H9 (cell line): ENCODE results near the gene COX6B2. TPM values are rescaled to one million over a fixed set of nuclear protein-coding genes. Genes with fewer than 3 reads are reported as not detected.

Source experiments
- DNase-seq: peaks from one replicate; pipeline ENCODE4 v3.0.0-alpha.2; 2017
- H2AFZ ChIP-seq: one replicate; pipeline ENCODE4 v1.6.1; 2013; ENCODE audit warnings: mild to moderate bottlenecking, low read length, control low read depth, moderate library complexity
- H2AK5ac ChIP-seq: 2 replicates; pipeline ENCODE4 v1.6.1; 2013; ENCODE audit warnings: low read length, control low read depth, mixed read lengths; ENCODE audit not compliant: insufficient read length
- H2BK120ac ChIP-seq: one replicate; pipeline ENCODE4 v1.6.1; 2013; ENCODE audit warnings: low read depth, mild to moderate bottlenecking, low read length, control low read depth, inconsistent platforms; ENCODE audit not compliant: poor library complexity, severe bottlenecking
- H2BK12ac ChIP-seq: 2 replicates; pipeline ENCODE4 v1.6.1; 2013; ENCODE audit warnings: low read length, control low read depth, mixed read lengths, low read depth; ENCODE audit not compliant: insufficient read length
- H2BK15ac ChIP-seq: 2 replicates; pipeline ENCODE4 v1.6.1; 2013; ENCODE audit warnings: low read depth, low read length, control low read depth
- H2BK20ac ChIP-seq: one replicate; pipeline ENCODE4 v1.6.1; 2013; ENCODE audit warnings: low read depth, mild to moderate bottlenecking, low read length, control low read depth, inconsistent platforms; ENCODE audit not compliant: poor library complexity, severe bottlenecking
- H2BK5ac ChIP-seq: 2 replicates; pipeline ENCODE4 v1.6.1; 2013; ENCODE audit warnings: low read length, control low read depth, mixed read lengths; ENCODE audit not compliant: insufficient read length
- H3K14ac ChIP-seq: 2 replicates; pipeline ENCODE4 v1.6.1; 2013; ENCODE audit warnings: low read length, control low read depth; ENCODE audit not compliant: insufficient read depth
- H3K18ac ChIP-seq: 2 replicates; pipeline ENCODE4 v1.6.1; 2013; ENCODE audit warnings: low read depth, mild to moderate bottlenecking, mixed read lengths, low read length, control low read depth; ENCODE audit not compliant: insufficient read length
- H3K23ac ChIP-seq: 2 replicates; pipeline ENCODE4 v1.6.1; 2013; ENCODE audit warnings: low read length, control low read depth, mixed read lengths, low read depth; ENCODE audit not compliant: insufficient read length
- H3K23me2 ChIP-seq: 2 replicates; pipeline ENCODE4 v1.6.1; 2013; ENCODE audit warnings: low read depth, mild to moderate bottlenecking, mixed read lengths, low read length, control low read depth; ENCODE audit not compliant: insufficient read length, poor library complexity, severe bottlenecking
- H3K27ac ChIP-seq: 2 replicates; pipeline ENCODE4 v1.5.1; 2013; ENCODE audit warnings: low read length, control low read depth, mixed read lengths, low read depth; ENCODE audit not compliant: insufficient read length
- H3K27me3 ChIP-seq: 2 replicates; pipeline ENCODE4 v1.6.1; 2013; ENCODE audit warnings: low read length, control low read depth, inconsistent platforms; ENCODE audit not compliant: insufficient read depth
- H3K4ac ChIP-seq: 2 replicates; pipeline ENCODE4 v1.6.1; 2013; ENCODE audit warnings: low read depth, mild to moderate bottlenecking, control low read depth, inconsistent platforms, low read length, moderate library complexity
- H3K4me1 ChIP-seq: 2 replicates; pipeline ENCODE4 v1.6.1; 2013; ENCODE audit warnings: low read length, control low read depth, inconsistent platforms; ENCODE audit not compliant: insufficient read depth
- H3K4me2 ChIP-seq: 2 replicates; pipeline ENCODE4 v1.6.1; 2013; ENCODE audit warnings: low read length, control low read depth, mixed read lengths; ENCODE audit not compliant: insufficient read length, insufficient read depth
- H3K56ac ChIP-seq: 2 replicates; pipeline ENCODE4 v1.6.1; 2013; ENCODE audit warnings: low read depth, mild to moderate bottlenecking, mixed read lengths, low read length, control low read depth; ENCODE audit not compliant: insufficient read length
- H3K79me1 ChIP-seq: 2 replicates; pipeline ENCODE4 v1.6.1; 2013; ENCODE audit warnings: low read depth, mild to moderate bottlenecking, moderate library complexity, low read length, control low read depth, inconsistent platforms; ENCODE audit not compliant: insufficient read depth, poor library complexity, severe bottlenecking
- H3K79me2 ChIP-seq: 2 replicates; pipeline ENCODE4 v1.6.1; 2013; ENCODE audit warnings: low read length, control low read depth, inconsistent platforms; ENCODE audit not compliant: insufficient read depth
- H3K9ac ChIP-seq: 2 replicates; pipeline ENCODE4 v1.6.1; 2013; ENCODE audit warnings: low read length, control low read depth, mixed read lengths; ENCODE audit not compliant: insufficient read length; ENCODE audit errors: extremely low read depth
- H3K9me3 ChIP-seq: one replicate; pipeline ENCODE4 v1.6.1; 2013; ENCODE audit warnings: low read depth, low read length, inconsistent platforms; ENCODE audit not compliant: control insufficient read depth
- H3T11ph ChIP-seq: one replicate; pipeline ENCODE4 v1.6.1; 2013; ENCODE audit warnings: mild to moderate bottlenecking, low read length, control low read depth, inconsistent platforms
- H4K20me1 ChIP-seq: one replicate; pipeline ENCODE4 v1.6.1; 2013; ENCODE audit not compliant: control insufficient read depth, insufficient read length, insufficient read depth
- H4K5ac ChIP-seq: 2 replicates; pipeline ENCODE4 v1.6.1; 2013; ENCODE audit warnings: low read depth, mild to moderate bottlenecking, mixed read lengths, low read length, control low read depth; ENCODE audit not compliant: insufficient read length
- H4K8ac ChIP-seq: replicated peaks from 2 replicates; pipeline ENCODE4 v1.6.1; 2013; ENCODE audit warnings: low read length, control low read depth, mixed read lengths, low read depth; ENCODE audit not compliant: insufficient read length
- H4K91ac ChIP-seq: 2 replicates; pipeline ENCODE4 v1.6.1; 2013; ENCODE audit warnings: low read depth, mild to moderate bottlenecking, moderate library complexity, mixed read lengths, low read length, control low read depth; ENCODE audit not compliant: insufficient read length
- H3K27ac Mint-ChIP-seq, 3 experiments: 2 replicates in 2 of 3; 3 replicates in 1 of 3; pipeline ENCODE4 v1.8.0; 2020 to 2021; ENCODE audit warnings: mixed read lengths in 3 of 3, mild to moderate bottlenecking in 1 of 3, moderate library complexity in 1 of 3
- H3K27me3 Mint-ChIP-seq: 2 replicates; pipeline ENCODE4 v1.8.0; 2021; ENCODE audit warnings: low read depth, mild to moderate bottlenecking, moderate library complexity, mixed read lengths
- H3K36me3 Mint-ChIP-seq, 3 experiments: 2 replicates in 2 of 3; 3 replicates in 1 of 3; pipeline ENCODE4 v1.8.0; 2020 to 2021; ENCODE audit warnings: low read depth in 3 of 3, mixed read lengths in 3 of 3; ENCODE audit not compliant: insufficient read depth in 1 of 3
- H3K4me1 Mint-ChIP-seq, 2 experiments: 2 replicates each; pipeline ENCODE4 v1.8.0; 2020; ENCODE audit warnings: mixed read lengths in 2 of 2
- H3K4me3 Mint-ChIP-seq, 2 experiments: 2 replicates in 1 of 2; 3 replicates in 1 of 2; pipeline ENCODE4 v1.8.0; 2020 to 2021; ENCODE audit warnings: mild to moderate bottlenecking in 2 of 2, mixed read lengths in 2 of 2, moderate library complexity in 1 of 2
- H3K9me3 Mint-ChIP-seq, 2 experiments: 2 replicates in 1 of 2; 3 replicates in 1 of 2; pipeline ENCODE4 v1.8.0; 2020; ENCODE audit warnings: mild to moderate bottlenecking in 2 of 2, mixed read lengths in 2 of 2, moderate library complexity in 1 of 2
- WGBS: extraction: QIAGEN DNeasy Blood & Tissue Kit; methylation state at CpG from one replicate; pipeline ENCODE4 v1.1.7; 2013; ENCODE audit warnings: missing lambda C conversion rate, low lambda C conversion rate, mixed read lengths; ENCODE audit not compliant: insufficient read length; ENCODE audit errors: extremely low coverage; 5-methylcytosine and 5-hydroxymethylcytosine counted together
- total RNA-seq: library from RNA; stranded (reverse); gene quantifications from 2 replicates; pipeline ENCODE4 v1.2.1, GENCODE V29; 2021
- TF ChIP-seq, protein P1 (sequence below): fragments of 200-600 bp; sonication (generic); conservative IDR thresholded peaks from 3 replicates; pipeline ENCODE4 v1.8.0; 2021; ENCODE audit warnings: antibody characterized with exemption, mild to moderate bottlenecking

COX6B2 gene
- total RNA-seq, 1 experiment from 2014 or later: 4.0 TPM

DNA sequence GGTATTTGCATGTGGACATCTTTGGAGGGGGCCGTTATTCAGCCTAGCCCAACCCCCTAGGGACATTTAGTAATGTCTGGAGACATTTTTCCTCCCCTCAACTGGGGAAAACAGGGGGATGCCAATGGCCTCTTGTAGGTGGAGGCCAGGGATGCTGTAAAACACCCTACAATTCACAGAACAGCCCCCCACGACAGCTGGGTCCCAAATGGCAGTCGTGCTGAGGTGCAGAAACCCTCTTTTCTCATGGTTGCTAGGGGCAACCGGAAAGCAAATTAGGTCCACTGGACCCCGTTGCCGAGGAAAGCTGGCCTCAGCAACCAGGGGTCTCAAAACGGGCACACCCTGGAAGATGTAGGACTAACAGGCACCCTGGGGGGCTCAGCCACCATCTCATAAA is 44.0 kb downstream of the COX6B2 start:
- no CpG with 5 or more reads among the region's 7 CpGs for WGBS
- DNase-seq: no peak
- H2AFZ ChIP-seq: no peak overlapping the region
- H4K20me1 ChIP-seq: no peaks in the 10 kb centered on the region
- H3K23ac ChIP-seq: no peak overlapping the region
- peaks cover 3% of the 10 kb centered on the region; the same call in 1 of the 2 replicates for H3K4me1 ChIP-seq
- no peak overlapping the region for H3K4ac ChIP-seq
- no peaks in the 10 kb centered on the region for H3K23me2 ChIP-seq
- H3K9me3 ChIP-seq: no peaks in the 10 kb centered on the region
- H3K56ac ChIP-seq: no peak overlapping the region
- Mint-ChIP-seq H3K36me3 (peaks cover 29 to 44% (median 40%) of the 10 kb centered on the region in 3 experiments; a peak in 6 of 7 replicates), H3K27ac (peak overlapping the region in 1 of 3 experiments; percentile 33; a peak in 1 of 7 replicates), H3K9me3 (no peaks in the 10 kb centered on the region), H3K4me3 (no peak overlapping the region), H3K27me3 (no peaks in the 10 kb centered on the region), H3K4me1 (peaks cover 3 to 10% of the 10 kb centered on the region in 2 experiments; a peak in 3 of 4 replicates)
- TF ChIP-seq, protein P1, sequence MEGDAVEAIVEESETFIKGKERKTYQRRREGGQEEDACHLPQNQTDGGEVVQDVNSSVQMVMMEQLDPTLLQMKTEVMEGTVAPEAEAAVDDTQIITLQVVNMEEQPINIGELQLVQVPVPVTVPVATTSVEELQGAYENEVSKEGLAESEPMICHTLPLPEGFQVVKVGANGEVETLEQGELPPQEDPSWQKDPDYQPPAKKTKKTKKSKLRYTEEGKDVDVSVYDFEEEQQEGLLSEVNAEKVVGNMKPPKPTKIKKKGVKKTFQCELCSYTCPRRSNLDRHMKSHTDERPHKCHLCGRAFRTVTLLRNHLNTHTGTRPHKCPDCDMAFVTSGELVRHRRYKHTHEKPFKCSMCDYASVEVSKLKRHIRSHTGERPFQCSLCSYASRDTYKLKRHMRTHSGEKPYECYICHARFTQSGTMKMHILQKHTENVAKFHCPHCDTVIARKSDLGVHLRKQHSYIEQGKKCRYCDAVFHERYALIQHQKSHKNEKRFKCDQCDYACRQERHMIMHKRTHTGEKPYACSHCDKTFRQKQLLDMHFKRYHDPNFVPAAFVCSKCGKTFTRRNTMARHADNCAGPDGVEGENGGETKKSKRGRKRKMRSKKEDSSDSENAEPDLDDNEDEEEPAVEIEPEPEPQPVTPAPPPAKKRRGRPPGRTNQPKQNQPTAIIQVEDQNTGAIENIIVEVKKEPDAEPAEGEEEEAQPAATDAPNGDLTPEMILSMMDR: no peak
- H2BK20ac ChIP-seq: no peak overlapping the region
- H2BK5ac ChIP-seq: no peak overlapping the region
- H3K27me3 ChIP-seq: no peaks in the 10 kb centered on the region
- H3K14ac ChIP-seq: no peak overlapping the region
- H3K18ac ChIP-seq: no peak overlapping the region
- H2BK12ac ChIP-seq: no peak overlapping the region
- no peak overlapping the region for H2BK120ac ChIP-seq
- H2AK5ac ChIP-seq: no peak overlapping the region
- H2BK15ac ChIP-seq: no peak overlapping the region
- H4K91ac ChIP-seq: no peak overlapping the region
- H4K8ac ChIP-seq: no peak overlapping the region
- no peaks in the 10 kb centered on the region for H3K79me1 ChIP-seq
- no peak overlapping the region for H4K5ac ChIP-seq
- H3K9ac ChIP-seq: no peak overlapping the region
- H3K4me2 ChIP-seq: no peak overlapping the region
- no peak overlapping the region for H3T11ph ChIP-seq
- H3K79me2 ChIP-seq: no peaks in the 10 kb centered on the region
- H3K27ac ChIP-seq: no peak overlapping the region
